GM18526 (cell line): ENCODE results near the gene CLTB.
A peak's percentile ranks its signal among the peaks of the same experiment; 100 is the strongest.

Experiments
- POLR2A ChIP-seq: IDR thresholded peaks from 3 replicates; pipeline ENCODE4 v1.6.1; 2011; ENCODE audit not compliant: insufficient read length; ENCODE audit errors: extremely low read depth

Gene CLTB

GRCh38 chr5:176415952-176416924, at the start of gene CLTB:
TSS of gene CLTB (minus strand) at chr5:176416539. CDS start at chr5:176416363, 176 bp downstream.
- TF ChIP-seq POLR2A: peak; percentile 59

GRCh38 chr5:176463113-176463764, 46.9 kb upstream of the CLTB start:
- no peak for TF ChIP-seq POLR2A

DNA sequence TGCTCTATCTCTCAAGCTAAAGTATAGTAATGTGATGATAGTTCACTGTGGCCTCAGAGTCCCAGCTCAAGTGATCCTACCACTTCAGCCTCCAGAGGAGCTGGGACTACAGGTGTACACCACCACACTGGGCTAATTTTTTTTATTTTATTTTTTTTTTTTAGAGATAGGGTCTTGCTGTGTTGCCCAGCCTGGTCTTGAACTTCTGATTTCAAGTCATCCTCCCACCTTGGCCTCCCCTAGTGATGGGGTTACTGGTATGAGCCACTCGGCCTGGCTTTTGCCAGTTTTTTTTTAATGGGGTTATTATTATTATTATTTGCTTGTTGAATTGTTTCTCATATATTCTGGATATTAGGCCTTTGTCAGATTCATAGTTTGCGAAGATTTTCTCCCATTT, 45.0 kb upstream of the CLTB start:
- TF ChIP-seq POLR2A: no peak

DNA sequence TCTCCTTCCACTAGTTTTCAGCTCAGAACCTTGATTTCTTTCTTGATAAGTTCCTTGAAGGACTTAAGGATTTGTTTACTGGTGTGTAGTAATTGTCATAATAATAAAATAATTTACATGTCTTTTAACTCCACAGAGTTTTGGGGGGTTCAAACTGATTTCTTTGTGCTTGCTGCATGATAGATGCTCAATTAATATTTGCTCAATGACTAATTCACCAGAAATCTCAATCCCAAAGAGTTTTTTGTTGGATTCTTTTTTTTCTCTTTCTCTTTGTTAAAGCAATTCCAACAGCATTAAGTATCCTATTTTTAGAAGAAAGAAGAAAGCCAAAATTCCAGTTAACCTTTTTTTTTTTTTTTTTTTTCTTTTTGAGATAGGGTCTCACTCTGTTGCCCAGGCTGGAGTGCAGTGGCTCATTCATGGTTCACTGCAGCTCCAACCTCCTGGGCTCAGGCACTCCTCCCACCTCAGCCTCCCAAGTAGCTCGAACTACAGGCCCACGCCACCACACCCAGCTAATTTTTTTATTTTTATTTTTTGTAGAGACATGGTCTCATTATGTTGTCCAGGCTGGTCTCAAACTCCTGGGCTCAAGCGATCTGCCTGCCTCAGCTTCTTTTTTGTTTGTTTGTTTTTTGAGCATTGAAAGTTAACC, 42.7 kb upstream of the CLTB start:
- TF ChIP-seq POLR2A: no peak

GRCh38 chr5:176454724-176455394, 38.5 kb upstream of the CLTB start:
- TF ChIP-seq POLR2A: no peak

DNA sequence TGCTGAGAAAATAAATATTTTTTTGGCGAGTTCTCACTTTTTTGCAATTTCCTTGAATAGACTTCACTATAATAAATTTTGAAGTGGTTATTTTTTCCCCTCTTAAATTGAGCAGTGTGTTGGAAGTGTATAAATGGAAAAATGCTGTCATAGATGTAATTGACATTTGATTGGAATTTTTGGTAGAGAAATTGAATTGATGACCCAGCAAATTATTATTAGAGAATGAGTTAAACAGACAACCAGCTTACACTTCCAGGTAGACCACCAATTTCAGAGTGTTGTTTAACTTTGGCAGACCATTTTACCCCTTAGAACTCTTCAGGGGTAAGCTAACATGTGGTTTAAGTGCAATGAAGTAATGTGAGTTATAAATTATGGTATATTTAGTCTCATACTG, 33.7 kb upstream of the CLTB start:
- TF ChIP-seq POLR2A: no peak

DNA sequence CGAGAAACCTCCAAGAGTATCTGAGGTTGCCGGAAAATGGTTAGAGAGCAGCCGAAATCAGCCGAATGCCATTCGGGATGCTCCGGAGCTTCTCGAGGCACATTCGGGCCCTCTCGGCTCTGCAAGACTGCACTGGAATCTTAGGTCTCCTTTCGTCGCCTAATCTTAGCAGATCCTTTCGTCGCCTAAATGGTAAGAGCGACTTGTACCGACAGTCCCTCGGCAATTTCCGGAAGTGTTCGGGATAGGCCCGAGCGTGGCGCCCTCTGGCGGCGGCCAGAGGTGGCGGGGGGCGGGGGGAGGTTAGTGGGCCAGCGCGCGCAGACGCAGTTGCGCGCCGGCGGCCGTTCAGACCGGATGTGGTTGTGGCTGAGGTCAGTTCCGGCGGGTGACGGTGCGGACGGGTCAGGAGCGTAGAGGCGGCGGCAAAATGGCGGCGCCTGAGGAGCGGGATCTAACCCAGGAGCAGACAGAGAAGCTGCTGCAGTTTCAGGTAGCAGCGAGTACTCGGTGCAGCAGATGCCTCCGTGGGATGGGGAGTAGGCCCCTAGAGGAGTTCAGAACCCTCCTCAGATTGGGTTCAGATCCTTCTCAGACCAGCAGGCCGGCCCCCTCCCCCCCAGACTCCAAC, 31.8 kb upstream of the CLTB start, which contains the start of gene FAF2:
FAF2 (plus strand) TSS at position 408 of the 631 bp plus-strand sequence; CDS start at position 431, 23 bp downstream.
- TF ChIP-seq POLR2A: peak; percentile 83

- no peak for TF ChIP-seq POLR2A
These were observed 31.2 kb upstream of the CLTB start for GRCh38 chr5:176447591-176447977.

- TF ChIP-seq POLR2A: no peak
These were observed 30.7 kb upstream of the CLTB start for GRCh38 chr5:176446884-176447590.

DNA sequence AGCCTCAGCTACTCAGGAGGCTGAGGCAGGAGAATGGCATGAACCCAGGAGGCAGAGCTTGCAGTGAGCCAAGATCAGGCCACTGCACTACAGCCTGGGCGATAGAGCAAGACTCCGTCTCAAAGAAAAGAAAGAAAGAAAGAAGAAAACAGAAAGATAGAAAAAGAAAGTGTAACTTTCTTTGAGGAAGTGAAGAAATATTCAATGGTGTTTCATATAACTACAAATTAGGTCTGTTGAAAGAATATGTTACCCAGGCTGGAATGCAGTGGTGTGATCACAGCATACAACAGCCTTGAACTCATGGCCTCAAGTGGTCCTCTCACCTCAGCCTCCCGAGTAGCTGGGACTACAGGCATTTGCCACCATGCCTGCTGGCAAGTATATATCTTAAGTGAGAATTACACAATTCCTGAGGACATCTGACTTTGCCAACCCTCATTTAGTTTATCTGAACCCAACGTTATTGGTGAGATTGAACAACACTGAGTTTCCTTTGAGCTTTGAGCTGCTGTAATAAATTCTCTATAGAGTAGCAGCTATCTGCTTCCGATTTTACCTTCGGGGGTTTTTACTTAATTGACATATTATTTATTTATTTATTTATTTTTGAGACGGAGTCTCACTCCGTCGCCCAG, 29.8 kb upstream of the CLTB start:
- no peak for TF ChIP-seq POLR2A

DNA sequence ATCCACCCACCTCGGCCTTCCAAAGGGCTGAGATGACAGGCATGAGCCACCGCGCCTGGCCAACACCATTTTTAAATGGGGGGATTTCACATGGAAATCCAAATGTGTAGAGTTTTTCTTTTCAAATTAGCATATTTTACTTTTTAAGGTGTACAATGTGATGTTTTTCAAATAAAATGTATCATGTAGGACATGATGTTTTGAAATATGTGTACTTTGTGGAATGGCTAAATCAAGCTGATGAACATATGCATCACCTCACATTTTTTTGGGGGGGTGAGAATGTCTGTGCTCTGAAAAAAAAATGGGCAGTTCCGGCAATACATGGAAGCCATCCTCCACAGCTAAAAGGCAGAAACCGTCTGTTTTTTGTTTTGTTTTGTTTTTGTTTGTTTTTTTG, 28.4 kb upstream of the CLTB start:
- no peak for TF ChIP-seq POLR2A

DNA sequence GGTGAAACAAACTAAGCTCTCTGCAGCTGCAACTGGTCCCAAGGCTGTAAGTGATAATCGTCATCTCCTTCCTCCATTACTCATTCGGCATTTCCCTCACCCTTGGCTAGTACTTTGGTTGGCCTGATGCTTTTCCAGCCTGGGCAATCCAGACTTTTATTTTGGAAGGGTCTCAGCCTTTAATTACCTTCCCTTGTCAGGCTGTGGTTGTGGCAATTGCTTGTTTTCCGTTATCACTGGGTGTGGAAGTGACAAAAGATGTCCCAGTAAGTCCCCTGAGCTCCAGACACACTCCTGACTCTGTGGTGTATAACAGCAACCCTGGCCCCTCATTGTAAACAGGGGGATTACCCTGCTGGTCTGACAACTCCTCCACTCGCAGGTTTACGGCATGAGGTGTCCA, 25.6 kb upstream of the CLTB start:
- no peak for TF ChIP-seq POLR2A

DNA sequence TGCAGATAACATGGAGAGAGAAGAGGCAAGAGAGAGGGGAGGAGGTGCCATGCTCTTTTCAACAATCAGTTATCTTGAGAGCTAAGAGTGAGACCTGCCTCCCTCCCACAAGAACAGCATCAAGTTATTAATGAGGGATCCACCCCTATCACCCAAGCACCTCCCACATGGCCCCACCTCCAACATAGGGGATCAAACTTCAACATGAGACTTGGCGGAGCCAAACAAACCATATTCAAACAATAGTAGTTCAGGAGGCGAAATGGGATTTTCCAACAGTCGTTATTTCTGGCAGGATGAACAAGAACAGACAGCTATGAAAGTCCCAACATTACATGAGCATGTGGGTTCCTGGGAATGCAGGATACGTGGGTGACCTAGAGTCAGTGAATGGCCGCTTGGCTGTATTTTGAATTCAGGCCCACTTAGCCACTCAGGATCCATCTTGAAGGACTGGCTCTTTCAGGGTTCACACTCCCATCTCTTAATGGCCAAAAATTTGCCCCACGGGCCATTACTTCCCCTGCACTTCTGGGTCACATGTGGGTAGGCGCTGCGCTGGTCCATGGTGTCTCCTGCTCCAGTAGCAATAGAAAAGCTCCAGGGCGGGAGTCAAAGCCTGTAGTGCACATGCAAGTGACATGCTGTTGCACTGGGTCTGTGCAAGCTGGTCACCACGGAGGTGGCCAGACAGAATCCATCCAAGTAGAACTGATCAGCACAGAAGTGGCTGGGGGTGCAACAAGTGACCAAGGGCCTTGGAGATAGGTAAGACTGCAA, 24.8 kb upstream of the CLTB start:
- TF ChIP-seq POLR2A: no peak
